NCI-H1092 (cell line): ENCODE data around the gene ELMO3.
A peak's percentile ranks its signal among the peaks of the same experiment; 100 is the strongest.

Experiments
- DNase-seq: peaks from one replicate; lab custom pipeline; 2025; lab: John Stamatoyannopoulos, UW

ELMO3 gene

DNA sequence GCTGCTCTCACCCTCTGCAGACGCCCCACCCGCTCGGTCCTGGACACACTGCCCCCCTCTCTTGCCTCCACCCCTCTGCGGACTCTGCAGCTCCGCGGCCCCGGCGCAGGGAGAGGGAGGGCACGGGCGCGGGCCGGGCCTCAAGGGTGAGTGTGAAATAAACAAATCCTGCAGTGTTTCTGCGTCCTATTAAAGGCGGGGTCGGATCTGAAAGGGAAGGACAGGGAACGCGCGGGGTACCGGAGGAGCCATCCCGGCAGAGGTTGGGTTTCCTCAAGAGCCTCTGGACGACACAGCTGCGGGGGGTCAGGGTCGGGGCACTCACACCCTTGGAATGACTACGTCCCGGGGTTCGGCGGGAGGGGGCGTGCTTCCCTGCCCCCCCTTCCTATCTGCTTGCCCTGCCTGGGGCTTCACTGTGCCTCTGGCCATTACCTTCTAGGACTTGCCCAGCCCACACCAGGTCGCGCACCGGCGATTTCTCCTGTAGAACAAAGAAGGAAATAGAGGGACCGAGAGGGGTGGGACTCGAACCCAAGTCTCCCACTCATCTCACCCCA lies 34.9 kb upstream of the ELMO3 start:
- no peak for DNase-seq

DNA sequence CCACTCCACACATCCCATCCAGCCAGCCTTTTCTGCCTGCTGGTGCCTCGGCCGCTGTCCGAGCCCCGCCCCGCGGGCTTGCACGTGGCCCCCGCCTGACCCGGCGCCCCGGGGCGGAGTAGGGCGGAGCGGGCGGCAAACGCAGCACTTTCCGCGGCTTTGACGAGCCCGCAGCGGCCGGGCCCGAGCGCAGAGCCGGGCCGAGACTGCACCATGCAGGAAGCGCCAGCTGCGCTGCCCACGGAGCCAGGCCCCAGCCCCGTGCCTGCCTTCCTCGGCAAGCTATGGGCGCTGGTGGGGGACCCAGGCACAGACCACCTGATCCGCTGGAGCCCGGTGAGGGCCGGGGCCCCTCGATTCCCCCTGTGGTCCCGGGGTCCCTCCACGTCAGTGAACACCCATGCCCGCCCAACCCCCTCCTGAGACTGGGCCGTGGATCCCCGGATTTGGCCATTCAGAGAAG lies 34.3 kb upstream of the ELMO3 start, which contains the start of gene HSF4:
Gene HSF4 (plus strand): TSS at position 147 of the 463 bp plus-strand sequence. CDS start 67 bp downstream, at position 214.
- DNase-seq, result no peak

DNA sequence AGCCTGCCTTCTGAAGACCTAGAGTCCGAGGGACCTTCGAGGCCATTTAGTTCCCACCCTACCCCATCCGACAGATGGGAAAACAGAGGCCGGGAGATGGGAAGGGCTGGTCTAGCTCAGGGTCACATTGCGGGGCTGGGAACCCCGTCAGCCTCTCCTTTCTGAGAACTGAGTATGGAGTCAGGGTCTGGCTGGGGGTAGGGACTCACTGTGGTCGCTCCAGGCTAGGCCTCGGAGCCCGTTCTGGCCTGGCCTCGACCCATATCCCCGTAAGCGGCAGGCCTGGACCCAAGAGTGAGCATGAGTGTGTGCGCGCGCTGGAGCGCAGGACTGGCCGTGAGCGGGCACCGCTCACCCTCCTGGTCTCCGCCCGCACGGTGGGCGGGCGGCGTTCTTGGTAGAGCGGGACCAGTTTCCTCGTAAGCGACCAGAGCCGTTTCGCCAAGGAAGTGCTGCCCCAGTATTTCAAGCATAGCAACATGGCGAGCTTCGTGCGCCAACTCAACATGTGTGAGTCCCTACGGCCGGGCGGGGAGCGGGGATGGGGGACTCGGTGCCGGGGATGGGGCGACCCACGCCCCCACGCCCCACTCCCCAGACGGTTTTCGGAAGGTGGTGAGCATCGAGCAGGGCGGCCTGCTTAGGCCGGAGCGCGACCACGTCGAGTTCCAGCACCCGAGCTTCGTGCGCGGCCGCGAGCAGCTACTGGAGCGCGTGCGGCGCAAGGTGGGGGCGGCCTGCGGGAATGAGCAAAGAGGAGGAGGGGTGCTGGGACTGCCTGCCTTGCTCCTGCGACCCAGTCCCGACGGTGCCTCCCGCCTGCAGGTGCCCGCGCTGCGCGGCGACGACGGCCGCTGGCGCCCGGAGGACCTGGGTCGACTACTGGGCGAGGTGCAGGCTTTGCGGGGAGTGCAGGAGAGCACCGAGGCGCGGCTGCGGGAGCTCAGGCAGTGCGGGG lies 33.5 kb upstream of the ELMO3 start:
- no peak for DNase-seq

DNA sequence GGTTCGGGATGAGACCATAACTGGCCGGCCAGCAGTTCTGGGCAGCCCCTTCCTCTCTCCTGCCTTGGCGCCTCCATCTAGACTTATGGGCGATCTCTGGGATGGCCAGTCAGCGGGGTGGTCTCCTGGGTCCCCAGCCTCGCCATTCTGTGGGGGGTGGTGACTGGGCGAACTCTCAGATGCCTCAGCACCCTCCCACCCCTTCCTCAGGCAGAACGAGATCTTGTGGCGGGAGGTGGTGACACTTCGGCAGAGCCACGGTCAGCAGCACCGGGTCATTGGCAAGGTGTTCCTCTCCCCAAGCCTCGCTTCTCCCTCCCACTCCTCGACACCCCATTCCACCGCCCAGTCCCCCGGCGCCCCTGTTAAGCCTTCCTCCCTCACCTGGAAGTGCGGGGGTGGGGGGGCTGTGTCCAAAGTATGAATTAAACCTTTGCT lies 32.8 kb upstream of the ELMO3 start:
- DNase-seq, result no peak

- no peak for DNase-seq
Observed at GRCh38 chr16:67166598-67167168, 32.2 kb upstream of the ELMO3 start.

- no peak for DNase-seq
Observed at GRCh38 chr16:67167588-67167987, 31.3 kb upstream of the ELMO3 start.

GRCh38 chr16:67169011-67169451 lies 29.9 kb upstream of the ELMO3 start:
- no peak for DNase-seq

DNA sequence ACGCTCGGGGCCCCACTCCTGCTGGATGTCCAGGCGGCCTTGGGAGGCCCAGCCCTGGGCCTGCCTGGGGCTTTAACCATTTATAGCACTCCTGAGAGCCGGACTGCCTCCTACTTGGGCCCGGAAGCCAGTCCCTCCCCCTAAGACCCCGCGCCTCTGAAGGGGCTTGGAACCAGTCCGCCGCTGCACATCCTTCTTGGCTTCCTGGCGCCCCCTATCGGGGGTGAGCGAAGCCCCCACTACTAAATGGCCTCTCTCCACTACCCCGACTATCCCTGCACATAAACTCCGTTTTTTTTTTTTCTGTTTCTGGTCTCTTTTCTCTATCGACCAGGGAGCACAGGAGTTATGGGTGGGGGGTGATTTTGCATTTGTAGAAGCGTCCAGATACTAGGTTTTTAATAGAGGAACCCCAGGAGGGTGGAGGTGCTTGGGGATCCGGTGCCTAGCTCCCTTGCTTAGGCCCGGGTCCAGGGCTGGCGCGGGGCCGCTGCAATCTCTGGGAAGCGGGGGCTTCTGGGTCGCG lies 29.2 kb upstream of the ELMO3 start:
- DNase-seq, result no peak

- no peak for DNase-seq
Observed at GRCh38 chr16:67170168-67170948, 28.6 kb upstream of the ELMO3 start, which contains the start of gene NOL3. TSS of gene NOL3 (plus strand) at chr16:67170538.

GRCh38 chr16:67170949-67171649 lies 27.8 kb upstream of the ELMO3 start:
- no peak for DNase-seq

DNA sequence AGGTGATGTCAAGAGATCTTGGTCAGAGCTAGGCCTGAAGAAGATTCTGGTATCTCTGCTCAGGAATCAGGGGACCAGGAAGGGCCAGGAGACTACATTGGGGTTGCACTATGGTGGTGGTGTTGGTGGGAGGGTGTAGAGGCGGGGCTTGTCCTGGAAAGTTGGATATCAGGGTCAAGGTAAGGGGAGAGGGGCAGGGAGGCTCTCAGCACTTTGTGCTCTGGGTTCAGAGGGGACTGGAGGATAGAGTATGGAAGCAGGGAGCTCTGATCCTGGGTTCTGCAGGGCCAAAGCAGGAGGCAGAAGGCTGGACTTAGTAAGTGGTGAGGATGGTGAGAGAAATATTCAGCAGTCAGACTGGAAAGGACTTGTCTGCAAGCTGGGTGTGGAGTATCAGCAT lies 25.6 kb upstream of the ELMO3 start:
- no peak for DNase-seq

DNA sequence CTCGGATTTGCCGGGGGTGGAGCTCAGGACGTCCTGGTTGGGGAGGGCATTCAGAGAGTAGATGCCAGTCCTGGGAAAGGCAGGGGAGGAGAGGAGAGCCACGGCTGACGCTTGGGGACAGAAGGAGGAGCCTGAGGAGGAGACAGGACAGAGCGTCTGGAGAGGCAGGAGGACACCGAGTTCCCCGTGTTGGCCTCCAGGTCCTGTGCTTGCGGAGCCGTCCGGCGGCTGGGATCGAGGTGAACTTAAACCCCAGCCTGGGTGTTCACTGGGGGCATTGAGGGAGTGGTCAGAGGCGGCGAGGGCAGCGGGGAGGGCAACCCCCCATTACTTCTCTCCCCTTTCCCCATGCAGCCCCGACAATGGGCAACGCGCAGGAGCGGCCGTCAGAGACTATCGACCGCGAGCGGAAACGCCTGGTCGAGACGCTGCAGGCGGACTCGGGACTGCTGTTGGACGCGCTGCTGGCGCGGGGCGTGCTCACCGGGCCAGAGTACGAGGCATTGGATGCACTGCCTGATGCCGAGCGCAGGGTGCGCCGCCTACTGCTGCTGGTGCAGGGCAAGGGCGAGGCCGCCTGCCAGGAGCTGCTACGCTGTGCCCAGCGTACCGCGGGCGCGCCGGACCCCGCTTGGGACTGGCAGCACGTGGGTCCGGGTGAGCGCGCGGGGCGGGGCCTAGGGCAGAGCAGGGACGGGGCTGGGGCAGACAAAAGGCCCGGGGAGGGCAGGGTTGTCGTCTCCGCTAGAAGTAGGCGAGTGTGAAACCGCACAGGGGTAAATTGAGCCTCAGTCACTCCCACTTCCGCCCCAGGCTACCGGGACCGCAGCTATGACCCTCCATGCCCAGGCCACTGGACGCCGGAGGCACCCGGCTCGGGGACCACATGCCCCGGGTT lies 24.9 kb upstream of the ELMO3 start:
- peak; percentile 52 for DNase-seq

GRCh38 chr16:67174706-67175231 lies 24.2 kb upstream of the ELMO3 start:
- DNase-seq, result no peak

- DNase-seq, result no peak
Observed at GRCh38 chr16:67176662-67177061, 22.3 kb upstream of the ELMO3 start.

DNA sequence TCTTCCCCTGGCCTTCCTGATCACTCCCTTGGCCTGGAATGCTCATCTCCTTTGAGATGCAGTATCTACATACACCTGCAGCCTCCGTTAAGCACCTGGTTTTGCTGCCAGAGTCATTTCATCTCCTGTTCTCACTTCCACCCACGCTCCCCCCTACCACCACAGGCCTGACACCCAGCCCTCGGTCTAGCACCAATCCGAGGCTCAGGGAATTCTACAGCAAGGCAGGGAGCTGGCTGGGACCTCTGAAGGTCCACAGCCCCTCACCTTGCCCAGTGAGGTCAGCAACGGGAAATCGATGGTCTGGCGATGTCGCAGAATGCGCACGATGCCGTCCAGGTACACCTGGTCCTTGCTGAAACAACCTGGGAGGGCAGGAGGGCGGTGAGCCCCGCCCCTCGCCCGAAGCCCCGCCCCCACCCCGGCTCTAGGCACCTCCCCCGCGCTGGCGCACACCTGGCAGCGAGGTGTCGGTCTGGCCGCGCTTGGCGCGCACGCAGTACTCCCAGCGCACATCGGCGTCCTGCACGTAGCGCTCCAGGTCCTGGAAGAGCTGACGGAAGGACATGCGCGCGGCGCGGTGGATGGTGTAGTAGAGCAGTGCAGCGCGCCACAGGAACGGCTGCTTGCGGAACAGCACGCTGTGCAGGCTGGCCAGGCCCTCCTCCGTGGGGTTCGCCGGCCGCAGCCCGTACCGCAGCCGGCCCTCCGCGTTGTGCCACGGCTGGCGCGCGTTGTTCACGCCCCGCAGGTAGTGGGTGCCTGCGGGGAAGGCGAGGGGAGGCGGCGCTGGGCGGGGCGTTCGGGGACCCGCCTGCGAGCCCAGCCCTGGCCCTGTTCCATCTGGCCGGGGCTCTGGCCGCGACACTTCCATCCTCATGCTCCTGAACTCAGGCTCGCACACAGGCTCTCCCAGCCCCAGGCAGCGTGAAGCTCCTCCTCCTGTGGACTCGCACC lies 20.9 kb upstream of the ELMO3 start:
- DNase-seq, result peak; percentile 72

DNA sequence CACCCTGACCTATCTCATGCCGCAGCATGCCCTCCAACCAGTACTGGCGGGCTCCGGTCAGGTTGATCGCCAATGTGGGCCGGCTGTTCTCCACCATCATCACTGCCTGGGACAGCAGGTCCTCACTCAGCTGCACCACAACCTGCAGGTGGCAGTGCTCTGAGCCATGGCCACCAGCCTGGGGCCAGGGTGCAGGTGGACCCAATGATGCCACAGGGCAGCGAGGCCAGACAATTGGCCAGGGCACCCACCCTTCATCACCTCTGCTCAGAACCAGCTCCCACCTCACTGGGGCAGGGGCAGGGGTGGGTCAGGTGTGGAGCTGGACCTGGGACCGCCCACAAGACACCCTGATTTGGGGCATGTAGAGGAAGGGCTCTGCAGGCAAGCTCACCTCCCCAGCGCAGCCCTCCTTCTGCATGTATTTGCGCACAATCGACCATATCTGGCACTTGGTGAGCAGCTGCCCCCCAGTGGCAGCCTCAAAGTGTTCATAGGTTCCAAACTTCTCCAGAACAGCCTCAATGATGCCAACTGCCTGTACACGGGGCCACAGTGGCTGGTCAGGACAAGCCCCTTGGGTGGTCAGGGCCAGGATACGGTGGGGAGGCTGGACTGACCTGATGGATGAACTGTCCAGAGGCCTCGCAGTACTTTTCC lies 19.4 kb upstream of the ELMO3 start:
- DNase-seq, result no peak

DNA sequence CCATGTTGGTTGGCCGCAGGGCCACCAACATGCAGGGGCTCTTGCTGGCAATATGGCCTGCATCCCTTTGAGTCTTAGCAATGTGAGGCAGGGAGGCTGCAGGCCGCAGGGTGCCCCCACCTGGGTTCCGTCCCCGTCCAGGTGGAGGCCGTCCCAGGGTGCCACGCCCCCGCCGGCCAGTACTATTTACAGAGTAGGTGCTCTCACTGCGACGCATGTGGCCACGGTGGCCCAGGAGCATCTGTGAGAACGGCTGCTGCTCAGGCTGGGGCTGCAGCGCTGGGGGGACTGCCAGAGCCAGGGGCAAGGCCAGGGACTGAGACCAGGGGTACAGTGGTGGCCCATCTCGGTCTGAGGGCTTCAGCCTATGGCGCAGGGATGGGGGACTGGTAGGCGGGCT lies 18.8 kb upstream of the ELMO3 start:
- DNase-seq, result no peak

DNA sequence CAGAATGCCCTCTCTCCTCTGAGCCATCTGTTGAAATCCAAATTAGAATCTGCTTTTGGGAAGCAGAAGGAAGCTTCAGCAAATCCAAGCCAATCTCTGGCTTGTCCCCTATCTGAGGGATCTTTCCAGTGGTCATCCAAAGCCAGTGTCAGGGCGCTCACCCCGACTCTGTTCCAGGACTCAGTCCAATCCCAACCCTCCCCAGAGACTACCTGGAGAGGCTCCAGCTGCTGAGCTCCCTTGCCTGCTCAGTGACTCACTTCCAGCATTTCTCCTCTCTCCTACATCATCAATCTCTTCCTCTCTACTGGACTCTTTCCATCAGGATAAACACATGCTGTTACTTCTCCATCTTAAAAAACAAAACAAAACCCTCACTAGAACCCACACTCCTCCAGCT lies 17.6 kb upstream of the ELMO3 start:
- DNase-seq, result no peak
